ENCODE results near the gene ARHGEF2. TPM values are rescaled to one million over a fixed set of nuclear protein-coding genes. Genes with fewer than 3 reads are reported as not detected.

The ARHGEF2 gene
- polyA plus RNA-seq, 1 of the 3 experiments (the other 2 are of a cell fraction), result 50.8 TPM

- H3K36me3 ChIP-seq (replicated peaks in 1 of 2; ENCODE audit: control insufficient read depth in 1 of 2, insufficient read depth in 2 of 2, low read length in 1 of 2), result peaks cover 37 to 81% of the 10 kb centered on the region in 2 experiments
- H3K4me1 ChIP-seq (ENCODE audit: control insufficient read depth in 1 of 2, insufficient read depth in 2 of 2, low read depth in 1 of 2, low read length in 1 of 2), result peaks cover 0 to 3% of the 10 kb centered on the region in 2 experiments; a peak in 1 of 4 replicates
- no peak overlapping the region for H3K9ac ChIP-seq
- peaks cover 15% of the 10 kb centered on the region; the same call in 1 of the 2 replicates for H3K79me2 ChIP-seq (ENCODE audit: insufficient read depth)
- no peaks in the 10 kb centered on the region for H3K9me2 ChIP-seq
- ChIA-PET CTCF (no interaction called here), POLR2A (no interaction called here)
- peaks cover 16% of the 10 kb centered on the region for H3F3A ChIP-seq (replicated peaks; ENCODE audit: insufficient read depth)
- no peaks in the 10 kb centered on the region for H3K9me3 ChIP-seq
- TF ChIP-seq GATA2 (CRISPR knock-in tag; IDR thresholded peaks at IDR 0.05) (no peak), TCF12 (IDR thresholded peaks at IDR 0.05) (no peak), NFIC (IDR thresholded peaks at IDR 0.05; ENCODE audit: borderline replicate concordance) (no peak), GABPA (IDR thresholded peaks at IDR 0.05; ENCODE audit: low read depth) (no peak), ZBTB33 (IDR thresholded peaks at IDR 0.05; ENCODE audit: borderline replicate concordance, low read depth) (no peak), POLR2AphosphoS5 (IDR thresholded peaks at IDR 0.05; ENCODE audit: low read depth, low read length) (no peak), PBX3 (IDR thresholded peaks at IDR 0.05) (no peak), CHD2 (IDR thresholded peaks at IDR 0.05; ENCODE audit: low read length, partially characterized antibody) (no peak), FOSL2 (IDR thresholded peaks at IDR 0.05; ENCODE audit: borderline replicate concordance, low read depth) (no peak), YY1 (IDR thresholded peaks at IDR 0.05; ENCODE audit: low read depth) (no peak), NRF1 (IDR thresholded peaks at IDR 0.05; ENCODE audit: low read depth, low read length) (no peak), TAF1 (IDR thresholded peaks at IDR 0.05; ENCODE audit: borderline replicate concordance, low read depth, low read length) (no peak), EZH2phosphoT487 (IDR thresholded peaks at IDR 0.05; ENCODE audit: borderline replicate concordance, low read depth) (no peak), SMC3 (IDR thresholded peaks at IDR 0.05; ENCODE audit: low read depth, low read length) (no peak), MXI1 (IDR thresholded peaks at IDR 0.05; ENCODE audit: low read depth, low read length) (no peak)
- TF ChIP-seq, protein P1, sequence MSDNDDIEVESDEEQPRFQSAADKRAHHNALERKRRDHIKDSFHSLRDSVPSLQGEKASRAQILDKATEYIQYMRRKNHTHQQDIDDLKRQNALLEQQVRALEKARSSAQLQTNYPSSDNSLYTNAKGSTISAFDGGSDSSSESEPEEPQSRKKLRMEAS (IDR thresholded peaks at IDR 0.05; ENCODE audit: low read depth), result no peak
- H3K4me2 ChIP-seq, result no peak overlapping the region
- no peak for DNase-seq
- H3K27ac ChIP-seq (ENCODE audit: low read depth in 2 of 2, low read length in 1 of 2), result no peak overlapping the region
- H3K4me3 ChIP-seq (ENCODE audit: low read depth in 2 of 2, low read length in 1 of 2), result no peak overlapping the region
- H4K20me1 ChIP-seq (ENCODE audit: insufficient read depth), result no peaks in the 10 kb centered on the region
- no peaks in the 10 kb centered on the region for H3K27me3 ChIP-seq (ENCODE audit: insufficient read depth)
- no peak overlapping the region for H2AFZ ChIP-seq (ENCODE audit: low read depth)
- WGBS (ENCODE audit: low lambda C conversion rate), result 98% methylated on average over 4 of the region's 4 CpGs
These were observed 78.2 kb downstream of the ARHGEF2 start for GRCh38 chr1:155900161-155900560.

DNA sequence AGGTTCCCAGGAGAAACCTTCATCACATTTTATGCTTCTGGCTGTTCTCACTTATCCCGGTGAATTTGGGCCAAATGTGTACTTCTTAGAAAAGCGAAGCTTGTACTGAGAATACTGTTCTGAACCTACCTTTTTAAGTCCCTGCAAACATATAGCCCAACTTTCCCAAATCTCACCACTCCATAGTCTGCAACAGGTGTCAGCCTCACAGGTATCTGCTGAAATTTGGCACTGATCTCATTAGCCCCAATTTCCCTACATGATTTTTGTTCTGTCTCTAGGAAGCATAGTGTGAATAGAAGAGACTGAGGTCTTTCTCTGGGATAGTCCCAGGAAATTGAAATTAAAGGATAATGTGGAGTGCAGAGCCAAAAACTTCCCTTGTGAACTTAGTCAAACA, 78.7 kb downstream of the ARHGEF2 start:
- DNase-seq, result no peak
- Histone ChIP-seq H3K9me2 (no peaks in the 10 kb centered on the region), H4K20me1 (ENCODE audit: insufficient read depth) (no peaks in the 10 kb centered on the region), H2AFZ (ENCODE audit: low read depth) (no peak overlapping the region), H3K4me3 (ENCODE audit: low read depth in 2 of 2, low read length in 1 of 2) (no peak overlapping the region), H3K27ac (ENCODE audit: low read depth in 2 of 2, low read length in 1 of 2) (no peak overlapping the region), H3K4me1 (ENCODE audit: control insufficient read depth in 1 of 2, insufficient read depth in 2 of 2, low read depth in 1 of 2, low read length in 1 of 2) (peaks cover 0 to 3% of the 10 kb centered on the region in 2 experiments; a peak in 1 of 4 replicates), H3K36me3 (replicated peaks in 1 of 2; ENCODE audit: control insufficient read depth in 1 of 2, insufficient read depth in 2 of 2, low read length in 1 of 2) (peaks cover 33 to 77% of the 10 kb centered on the region in 2 experiments), H3F3A (replicated peaks; ENCODE audit: insufficient read depth) (peaks cover 20% of the 10 kb centered on the region), H3K9ac (no peak overlapping the region), H3K27me3 (ENCODE audit: insufficient read depth) (no peaks in the 10 kb centered on the region), H3K79me2 (ENCODE audit: insufficient read depth) (peaks cover 12% of the 10 kb centered on the region; the same call in 1 of the 2 replicates), H3K4me2 (no peak overlapping the region), H3K9me3 (no peaks in the 10 kb centered on the region)
- POLR2A ChIA-PET, result no interaction called here
- CTCF ChIA-PET, result interaction anchor here (1.2 kb wide), 1 partner anchor 8 kb away, joined by 3 read pairs; no protein-coding TSS in a partner anchor
- TF ChIP-seq GATA2 (CRISPR knock-in tag; IDR thresholded peaks at IDR 0.05), result no peak
- 96% methylated on average over 2 of the region's 2 CpGs for whole genome bisulfite sequencing (ENCODE audit: low lambda C conversion rate)

Data from SK-N-SH (cell line).